Fibroblast of villous mesenchyme (primary cell): ENCODE results near the gene MTA3. TPM values are rescaled to one million over a fixed set of nuclear protein-coding genes. Genes with fewer than 3 reads are reported as not detected.

Experiments
- DNase-seq: peaks from one replicate; pipeline ENCODE4 v3.0.0-alpha.2; 2010; ENCODE audit warnings: low read depth
- H3K4me3 ChIP-seq: 2 replicates; pipeline ENCODE4 v1.5.1; 2011; ENCODE audit warnings: low read depth, mild to moderate bottlenecking, low read length
- CTCF ChIP-seq: IDR thresholded peaks from 2 replicates; pipeline ENCODE4 v1.5.1; 2012; ENCODE audit warnings: low read depth, mild to moderate bottlenecking, low read length; ENCODE audit not compliant: insufficient read depth
- total RNA-seq: library from RNA; depleted of rRNA; stranded (reverse); fragments of >200 nt; gene quantifications from 2 replicates; pipeline ENCODE4 v1.2.3, GENCODE V29; 2012

Gene MTA3
- total RNA-seq, 1 donor: 32.0 TPM

- DNase-seq: no peak
- TF ChIP-seq CTCF: no peak
- H3K4me3 ChIP-seq: peak overlapping the region; percentile 47
Observed at GRCh38 chr2:42791606-42792005, 223.2 kb downstream of the MTA3 start.

GRCh38 chr2:42792087-42792582, 223.7 kb downstream of the MTA3 start:
- TF ChIP-seq CTCF: no peak
- peak overlapping the region; percentile 47 for H3K4me3 ChIP-seq
- DNase-seq: no peak

GRCh38 chr2:42792583-42793333, 224.3 kb downstream of the MTA3 start, which contains the start of gene HAAO:
Gene HAAO (minus strand): TSS chr2:42792583. CDS start chr2:42792536, 47 bp downstream.
- DNase-seq: no peak
- TF ChIP-seq CTCF: no peak
- H3K4me3 ChIP-seq: peak within 1 kb of the TSS; percentile 47

- no peak for TF ChIP-seq CTCF
- peak overlapping the region; percentile 47 for H3K4me3 ChIP-seq
- no peak for DNase-seq
Observed at GRCh38 chr2:42793334-42794270, 225.2 kb downstream of the MTA3 start.

- DNase-seq: peak; percentile 39
- peak; percentile 57 for TF ChIP-seq CTCF
- no peak overlapping the region for H3K4me3 ChIP-seq
Observed at GRCh38 chr2:42794271-42795046, 226.0 kb downstream of the MTA3 start.

- H3K4me3 ChIP-seq: no peak overlapping the region
- no peak for DNase-seq
- no peak for TF ChIP-seq CTCF
Observed at GRCh38 chr2:42795275-42795674, 226.8 kb downstream of the MTA3 start.
